ENCODE measurements around the gene MRGPRD. TPM values are rescaled to one million over a fixed set of nuclear protein-coding genes. Genes with fewer than 3 reads are reported as not detected.

The MRGPRD gene, protein sequence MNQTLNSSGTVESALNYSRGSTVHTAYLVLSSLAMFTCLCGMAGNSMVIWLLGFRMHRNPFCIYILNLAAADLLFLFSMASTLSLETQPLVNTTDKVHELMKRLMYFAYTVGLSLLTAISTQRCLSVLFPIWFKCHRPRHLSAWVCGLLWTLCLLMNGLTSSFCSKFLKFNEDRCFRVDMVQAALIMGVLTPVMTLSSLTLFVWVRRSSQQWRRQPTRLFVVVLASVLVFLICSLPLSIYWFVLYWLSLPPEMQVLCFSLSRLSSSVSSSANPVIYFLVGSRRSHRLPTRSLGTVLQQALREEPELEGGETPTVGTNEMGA
- not detected for polyA plus RNA-seq (ENCODE audit: insufficient read length in 4 of 4)

DNA sequence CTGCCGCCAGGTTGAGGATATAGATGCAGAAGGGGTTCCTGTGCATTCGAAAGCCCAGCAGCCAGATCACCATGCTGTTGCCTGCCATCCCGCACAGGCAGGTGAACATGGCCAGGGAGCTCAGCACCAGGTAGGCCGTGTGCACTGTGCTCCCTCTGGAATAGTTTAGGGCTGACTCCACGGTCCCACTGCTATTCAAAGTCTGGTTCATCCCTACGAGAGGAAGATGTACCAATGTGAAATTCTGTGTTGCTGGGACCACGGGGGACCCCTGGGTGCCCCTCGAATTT, at the start of gene MRGPRD:
TSS of gene MRGPRD (minus strand) at position 211 of the 290 bp plus-strand sequence. CDS start at position 211, 0 bp downstream.
- DNase-seq (ENCODE audit: low read depth in 4 of 4, low spot score in 3 of 4): no peak

DNA sequence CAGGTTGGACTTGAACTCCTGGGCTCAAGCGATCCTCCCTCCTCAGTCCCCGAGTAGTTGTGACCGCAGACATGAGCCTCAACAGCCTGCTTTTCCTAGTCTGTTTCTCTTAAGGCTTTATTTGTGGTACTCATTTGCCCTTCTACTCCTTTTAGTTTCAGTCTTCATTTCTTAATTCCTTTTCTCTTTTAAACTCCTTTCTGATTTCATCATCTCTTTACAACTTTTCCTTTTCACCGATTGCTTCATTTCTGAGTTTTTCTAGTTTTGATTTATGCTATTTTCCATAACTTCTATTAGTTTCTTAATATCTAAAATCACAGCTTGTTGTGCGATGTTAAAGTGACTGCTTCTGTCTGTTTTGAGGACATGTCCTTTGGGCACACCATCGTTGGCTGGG, 49.5 kb upstream of the MRGPRD start:
- DNase-seq (ENCODE audit: low read depth in 4 of 4, low spot score in 3 of 4): no peak

GRCh38 chr11:69027704-69028372, 47.1 kb upstream of the MRGPRD start:
- no peak for DNase-seq (ENCODE audit: low read depth in 4 of 4, low spot score in 3 of 4)

DNA sequence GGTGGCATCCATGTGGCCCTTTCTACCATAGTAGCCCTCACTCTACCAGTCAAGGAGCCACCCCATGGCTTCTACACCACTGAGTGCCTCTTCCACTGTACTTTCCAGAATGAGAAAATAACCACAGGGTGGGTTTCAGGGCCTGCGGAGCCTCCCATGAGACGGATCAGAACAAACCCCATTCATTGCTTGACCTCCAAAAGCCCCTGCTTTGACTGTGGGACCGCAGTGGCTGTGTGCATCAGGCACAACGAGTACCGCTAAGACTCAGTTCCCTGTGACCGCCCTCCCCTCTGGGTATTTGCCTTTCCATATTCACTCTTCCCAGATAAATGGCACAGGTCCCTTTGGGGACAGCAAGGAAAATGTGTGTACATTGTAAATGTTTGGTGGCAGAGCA, 43.7 kb upstream of the MRGPRD start:
- DNase-seq (ENCODE audit: low read depth in 4 of 4, low spot score in 3 of 4): no peak

DNA sequence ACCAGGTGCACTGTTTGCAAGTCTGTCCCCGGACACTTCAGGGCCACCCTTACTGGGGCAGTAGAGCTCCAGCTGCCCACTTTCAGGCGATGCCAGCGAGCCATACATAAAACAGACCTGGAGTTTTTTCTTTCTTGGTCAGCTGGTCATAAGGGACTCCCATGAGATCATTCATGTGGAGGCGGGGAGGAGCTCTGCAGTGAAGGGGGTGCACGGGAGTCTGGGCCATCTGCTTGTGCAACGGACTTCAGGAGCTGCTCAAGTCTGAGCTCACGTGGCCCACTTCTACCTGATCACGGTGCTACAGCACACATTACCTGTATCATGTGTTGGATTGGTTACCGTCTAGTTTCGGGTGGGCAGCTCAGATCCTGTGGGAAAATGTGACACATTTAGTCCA, 41.5 kb upstream of the MRGPRD start:
- no peak for DNase-seq (ENCODE audit: low read depth in 4 of 4, low spot score in 3 of 4)

- no peak for DNase-seq (ENCODE audit: low read depth in 4 of 4, low spot score in 3 of 4)
Observed at GRCh38 chr11:69018924-69019323, 38.1 kb upstream of the MRGPRD start.

- DNase-seq (ENCODE audit: low read depth in 4 of 4, low spot score in 3 of 4): no peak
Observed at GRCh38 chr11:69017951-69018350, 37.2 kb upstream of the MRGPRD start.

DNA sequence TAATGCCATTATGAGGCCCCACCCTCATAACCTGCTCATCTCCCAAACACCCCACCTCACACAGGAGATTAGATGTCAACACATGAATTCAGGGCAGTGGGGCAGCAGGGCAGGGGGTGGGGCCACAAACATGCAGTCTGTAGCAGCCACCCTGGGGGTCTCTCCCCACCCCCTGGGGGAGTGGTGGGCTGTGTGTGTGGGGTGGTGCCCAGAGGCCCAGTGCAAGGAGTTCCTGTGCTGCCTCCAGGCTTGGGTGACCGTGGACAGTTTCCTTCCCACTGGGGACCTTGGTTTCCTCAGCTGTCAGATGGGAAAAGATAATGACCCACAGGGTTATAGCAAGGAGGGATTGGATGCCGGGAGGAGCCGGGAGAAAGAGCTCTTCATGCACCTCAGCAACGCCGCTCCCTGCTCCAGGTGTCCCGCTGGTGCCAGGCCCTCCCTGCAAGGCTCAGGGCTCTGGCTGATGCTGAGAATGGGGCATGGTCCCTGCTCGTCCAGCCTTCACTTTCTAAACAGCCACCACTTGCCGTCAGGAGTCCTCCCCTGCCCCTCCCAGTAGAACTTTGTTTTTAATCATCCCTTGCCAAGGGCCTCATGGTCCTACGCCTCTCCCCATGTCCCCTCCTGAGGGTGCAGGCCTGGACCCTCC, 34.2 kb upstream of the MRGPRD start:
- DNase-seq (ENCODE audit: low read depth in 4 of 4, low spot score in 3 of 4): no peak

DNA sequence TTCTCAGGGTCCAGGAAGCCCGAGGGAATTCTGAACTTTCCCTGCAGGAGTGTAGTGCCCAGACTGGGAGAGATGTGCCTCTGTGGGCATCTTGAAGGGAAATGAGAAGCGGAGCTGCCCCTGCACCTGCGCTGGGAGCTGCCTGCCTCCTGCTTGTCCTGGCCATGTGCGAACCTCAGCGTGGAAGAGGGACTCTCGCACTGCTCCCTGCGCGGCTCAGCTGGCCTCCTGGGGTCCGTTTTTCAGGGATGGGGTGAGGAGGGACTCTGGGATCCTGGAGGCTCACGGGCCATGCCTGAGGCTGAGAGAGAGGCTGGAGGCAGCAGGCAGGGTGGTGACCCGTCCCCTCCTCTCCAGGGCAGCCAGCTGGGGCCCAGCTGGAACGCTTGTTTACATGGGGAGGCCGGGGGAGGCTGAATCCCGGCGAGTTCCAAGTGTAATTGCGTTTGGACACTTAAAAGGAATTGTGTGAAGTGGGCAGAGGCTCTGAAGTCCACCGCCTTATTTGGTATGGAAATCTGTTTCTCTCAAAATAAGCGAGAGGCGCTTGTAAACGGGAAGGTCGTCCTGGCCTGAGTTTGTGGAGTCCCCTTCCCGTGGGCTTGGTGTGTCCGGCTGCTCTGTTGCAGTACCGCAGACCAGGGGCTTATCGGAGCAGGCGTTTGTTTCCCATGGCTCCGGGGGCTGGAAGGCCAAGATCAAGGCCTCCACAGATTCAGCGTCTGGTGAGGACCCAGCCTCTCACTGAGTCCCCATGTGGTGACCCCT, 33.5 kb upstream of the MRGPRD start:
- peak in 3 of 4 donors; percentile 64 to 71 (median 71) for DNase-seq (ENCODE audit: low read depth in 4 of 4, low spot score in 3 of 4)

DNA sequence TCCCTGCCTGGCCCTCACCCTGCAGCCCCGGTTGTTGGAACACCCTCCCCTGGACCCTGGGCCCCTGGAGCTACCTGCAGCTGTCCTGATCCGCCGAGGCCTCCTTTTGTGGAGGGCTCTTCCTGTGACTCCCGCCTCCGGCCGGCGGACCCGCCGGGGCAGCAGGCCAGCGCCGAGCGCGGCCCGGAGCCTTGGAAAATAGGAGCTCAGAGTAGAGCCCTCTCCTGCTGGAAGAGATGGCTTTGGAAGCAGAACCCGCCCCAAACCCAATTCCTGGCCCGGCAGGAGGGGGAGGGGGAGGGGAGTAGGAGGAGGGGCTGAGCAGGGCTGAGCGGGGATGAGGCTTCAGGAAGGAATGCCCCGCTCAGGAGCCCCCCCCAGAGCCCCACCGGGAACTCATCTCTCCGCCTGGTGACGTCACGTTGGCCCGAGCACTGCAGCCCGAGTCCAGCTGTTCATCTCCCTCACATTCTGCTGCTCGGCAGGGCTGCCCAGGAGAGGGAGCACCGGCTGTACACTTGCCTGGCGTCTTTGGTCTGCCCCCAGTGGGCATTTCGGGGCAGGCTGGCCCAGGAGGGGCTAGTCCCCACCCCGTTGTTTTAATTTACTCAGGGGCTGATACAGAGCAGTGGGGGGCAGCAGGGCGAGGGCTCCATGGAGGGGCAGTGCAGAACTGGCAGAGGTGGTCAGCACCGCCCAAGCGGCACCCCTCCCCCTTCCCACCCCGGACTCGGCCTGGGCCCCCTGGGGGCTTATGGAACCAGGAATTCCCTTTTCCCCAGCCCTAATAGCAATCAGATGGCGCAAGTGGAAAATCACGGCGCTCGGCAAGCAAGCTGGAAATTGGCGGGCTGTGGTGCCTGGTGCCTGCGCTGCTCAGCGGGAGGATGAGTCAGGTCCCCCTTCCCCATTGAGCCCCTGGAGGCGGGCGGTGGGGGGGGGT, 32.5 kb upstream of the MRGPRD start, which contains the start of gene MRGPRF:
TSS of gene MRGPRF (minus strand) at position 238 of the 943 bp plus-strand sequence. CDS start 3,345 bp downstream, outside the sequence.
- no peak for DNase-seq (ENCODE audit: low read depth in 4 of 4, low spot score in 3 of 4)

DNA sequence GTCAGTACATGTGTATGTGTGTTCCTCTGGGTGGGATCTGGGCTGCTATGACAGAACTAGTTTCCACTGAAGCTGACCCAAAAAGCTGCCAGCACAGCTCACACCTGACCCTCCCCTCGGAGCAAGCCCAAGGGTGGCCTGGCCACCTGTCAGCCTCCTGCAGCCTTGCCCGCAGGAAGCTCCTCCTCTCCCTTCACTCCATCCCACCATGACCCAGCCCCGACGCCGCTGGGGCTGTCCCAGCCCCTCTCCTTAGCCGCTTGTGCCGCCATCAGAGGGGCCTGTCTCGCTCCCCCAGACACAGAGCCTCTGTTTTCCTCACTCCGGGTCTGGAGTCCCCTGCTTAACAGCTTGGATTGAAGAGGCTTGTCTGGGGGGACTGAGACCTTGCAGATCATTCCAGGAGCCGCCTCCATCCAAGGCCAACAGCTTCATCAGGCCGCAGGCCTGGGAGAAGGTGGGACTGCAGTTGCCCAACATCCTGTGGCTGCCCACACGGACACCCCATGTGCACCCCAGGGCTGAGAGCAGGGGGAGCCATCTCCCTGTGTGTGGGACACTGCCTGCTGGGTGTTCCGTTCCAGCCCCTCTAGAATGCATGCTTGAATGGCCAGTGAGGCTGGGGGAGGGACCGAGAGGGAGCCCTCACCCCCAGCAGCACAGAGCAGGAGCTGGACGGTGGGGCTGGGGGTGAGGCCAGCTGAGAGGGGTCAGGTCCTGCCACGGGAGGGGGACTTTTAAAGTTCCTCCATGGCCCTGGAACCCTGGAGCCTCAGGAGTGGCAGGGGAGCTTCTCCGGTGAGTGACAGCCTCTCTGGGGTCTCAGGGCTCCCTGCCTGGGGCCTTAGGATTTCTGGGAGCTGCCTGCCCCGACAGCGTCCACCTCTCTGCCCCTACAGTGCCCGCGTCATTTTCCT, 31.6 kb upstream of the MRGPRD start:
- no peak for DNase-seq (ENCODE audit: low read depth in 4 of 4, low spot score in 3 of 4)

DNA sequence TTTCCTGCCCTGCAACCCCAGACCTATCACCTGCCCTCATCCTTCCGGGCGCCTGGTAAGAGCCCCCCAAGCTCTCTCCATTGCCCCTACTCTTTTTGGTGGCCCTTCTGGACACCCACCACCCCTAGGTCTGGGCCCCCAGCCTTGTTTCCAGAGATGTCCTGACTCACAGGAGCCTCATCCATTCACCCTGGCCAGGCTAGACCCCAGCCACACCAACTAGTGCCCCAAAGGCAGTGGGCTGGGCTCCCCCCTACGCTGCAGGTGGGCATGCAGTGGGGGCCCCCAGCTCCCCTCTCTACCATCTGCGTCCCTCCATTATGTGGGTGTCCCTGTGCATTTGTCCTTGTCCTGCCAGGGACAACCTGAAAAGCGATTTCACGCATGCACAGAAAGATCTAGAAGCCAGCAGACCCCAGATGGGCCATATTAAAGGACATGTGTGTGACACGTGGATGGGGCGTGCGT, 30.9 kb upstream of the MRGPRD start:
- no peak for DNase-seq (ENCODE audit: low read depth in 4 of 4, low spot score in 3 of 4)

DNA sequence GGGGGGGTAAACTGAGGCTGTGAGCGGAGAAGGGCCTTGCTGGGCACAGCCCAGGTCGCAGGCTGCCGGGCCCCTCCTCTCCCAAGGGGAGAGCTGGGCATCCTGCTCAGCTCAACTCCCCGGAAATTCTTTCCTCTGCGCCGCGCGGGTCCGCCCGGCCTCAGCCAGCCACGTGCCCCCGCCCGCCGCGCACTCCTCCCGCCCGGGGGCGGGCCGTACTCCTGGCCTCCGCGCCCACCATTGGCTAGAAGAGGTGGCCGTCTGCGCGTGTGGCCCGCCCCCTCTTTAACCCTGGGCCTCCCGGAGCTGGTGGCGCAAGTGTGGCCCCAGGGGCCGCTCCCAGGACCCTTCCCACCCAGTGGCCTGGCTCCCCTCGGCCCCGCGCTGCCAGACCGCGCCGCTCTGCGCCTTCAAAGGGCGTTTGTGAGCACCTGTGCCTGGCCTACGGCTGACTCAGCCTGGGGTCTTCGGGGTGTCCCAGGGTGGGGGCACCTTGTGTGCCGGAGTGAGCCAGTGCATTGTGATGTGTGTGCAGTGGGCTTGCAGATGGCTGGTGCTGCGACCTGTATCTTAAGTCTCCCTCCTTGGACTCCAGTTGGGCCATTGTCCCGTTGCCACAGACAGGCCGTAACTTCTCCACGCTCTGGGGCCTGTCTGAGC, 30.3 kb upstream of the MRGPRD start:
- DNase-seq (ENCODE audit: low read depth in 4 of 4, low spot score in 3 of 4): peak in 3 of 4 donors; percentile 61 to 73 (median 70)

- DNase-seq (ENCODE audit: low read depth in 4 of 4, low spot score in 3 of 4): no peak
Observed at GRCh38 chr11:69010361-69010891, 29.6 kb upstream of the MRGPRD start.

- no peak for DNase-seq (ENCODE audit: low read depth in 4 of 4, low spot score in 3 of 4)
Observed at GRCh38 chr11:69009441-69010211, 28.8 kb upstream of the MRGPRD start.

DNA sequence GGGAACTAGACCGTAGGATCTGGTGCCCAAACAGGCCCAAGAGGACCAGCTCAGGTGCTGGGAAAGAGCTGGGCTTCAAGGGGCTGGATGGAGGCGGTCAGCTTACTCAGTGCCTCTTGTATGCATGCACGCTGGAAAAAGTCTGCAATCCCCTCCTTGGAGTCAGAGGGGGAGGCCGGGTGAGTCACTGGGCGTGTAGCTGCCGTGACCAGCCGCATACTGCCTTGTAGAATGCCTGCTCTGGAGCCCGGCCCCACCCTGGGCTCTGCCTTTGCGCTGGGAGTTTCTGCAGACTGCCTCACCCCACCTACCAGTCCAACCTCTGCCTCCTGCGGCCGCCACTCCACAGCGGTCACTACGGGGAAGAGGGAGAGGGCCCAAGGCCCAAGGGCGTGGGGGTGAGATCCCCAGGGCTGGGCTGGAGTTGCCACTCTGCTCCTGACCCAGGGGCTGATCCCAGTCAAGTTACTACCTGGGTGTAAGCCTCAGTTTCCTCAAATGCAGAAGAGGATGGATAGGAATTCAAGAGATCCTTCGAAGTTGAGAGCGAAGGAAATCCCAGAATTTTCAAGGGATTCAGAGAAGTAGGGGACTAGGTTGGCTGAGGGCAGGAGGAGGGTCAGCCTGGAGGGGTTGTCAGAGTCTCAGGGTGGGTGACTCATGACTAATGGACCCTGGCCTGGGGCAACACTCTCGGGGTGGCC, 28.1 kb upstream of the MRGPRD start:
- no peak for DNase-seq (ENCODE audit: low read depth in 4 of 4, low spot score in 3 of 4)
